ENCODE data around the gene OR4D10.
"Not testable (repeated sequence)": the region's sequence is repeated elsewhere in the genome, so short reads cannot be mapped to it uniquely, and the experiment has no call there.

Gene OR4D10

DNA sequence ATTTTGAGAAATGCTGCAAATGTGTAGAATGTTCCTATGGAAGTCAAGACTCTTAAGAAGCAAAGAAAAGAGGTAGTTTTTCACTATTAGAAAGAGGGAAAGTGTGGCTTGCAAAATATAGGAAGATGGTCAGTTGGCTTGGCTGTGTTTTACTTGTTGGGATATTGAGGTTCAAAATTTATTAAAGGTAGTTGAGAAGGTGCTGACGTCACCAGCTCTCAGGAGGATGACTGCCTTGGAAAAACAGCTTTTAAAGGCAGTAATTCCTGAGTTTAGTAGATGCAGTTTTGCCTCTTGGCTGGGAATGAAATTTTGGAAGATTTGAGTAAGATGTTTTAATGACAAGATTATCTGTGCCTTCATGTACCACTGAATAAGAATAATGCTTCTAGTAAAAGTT is 38.6 kb downstream of the OR4D10 start:
- DNase-seq (ENCODE audit: low read depth), result no peak
- H3K4me3 ChIP-seq (ENCODE audit: control insufficient read depth, low read depth, low read length), result no peak overlapping the region
- TF ChIP-seq, protein P1, sequence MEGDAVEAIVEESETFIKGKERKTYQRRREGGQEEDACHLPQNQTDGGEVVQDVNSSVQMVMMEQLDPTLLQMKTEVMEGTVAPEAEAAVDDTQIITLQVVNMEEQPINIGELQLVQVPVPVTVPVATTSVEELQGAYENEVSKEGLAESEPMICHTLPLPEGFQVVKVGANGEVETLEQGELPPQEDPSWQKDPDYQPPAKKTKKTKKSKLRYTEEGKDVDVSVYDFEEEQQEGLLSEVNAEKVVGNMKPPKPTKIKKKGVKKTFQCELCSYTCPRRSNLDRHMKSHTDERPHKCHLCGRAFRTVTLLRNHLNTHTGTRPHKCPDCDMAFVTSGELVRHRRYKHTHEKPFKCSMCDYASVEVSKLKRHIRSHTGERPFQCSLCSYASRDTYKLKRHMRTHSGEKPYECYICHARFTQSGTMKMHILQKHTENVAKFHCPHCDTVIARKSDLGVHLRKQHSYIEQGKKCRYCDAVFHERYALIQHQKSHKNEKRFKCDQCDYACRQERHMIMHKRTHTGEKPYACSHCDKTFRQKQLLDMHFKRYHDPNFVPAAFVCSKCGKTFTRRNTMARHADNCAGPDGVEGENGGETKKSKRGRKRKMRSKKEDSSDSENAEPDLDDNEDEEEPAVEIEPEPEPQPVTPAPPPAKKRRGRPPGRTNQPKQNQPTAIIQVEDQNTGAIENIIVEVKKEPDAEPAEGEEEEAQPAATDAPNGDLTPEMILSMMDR (IDR thresholded peaks at IDR 0.05; ENCODE audit: control insufficient read depth, insufficient read depth, low read depth, low read length, missing control alignments), result no peak

DNA sequence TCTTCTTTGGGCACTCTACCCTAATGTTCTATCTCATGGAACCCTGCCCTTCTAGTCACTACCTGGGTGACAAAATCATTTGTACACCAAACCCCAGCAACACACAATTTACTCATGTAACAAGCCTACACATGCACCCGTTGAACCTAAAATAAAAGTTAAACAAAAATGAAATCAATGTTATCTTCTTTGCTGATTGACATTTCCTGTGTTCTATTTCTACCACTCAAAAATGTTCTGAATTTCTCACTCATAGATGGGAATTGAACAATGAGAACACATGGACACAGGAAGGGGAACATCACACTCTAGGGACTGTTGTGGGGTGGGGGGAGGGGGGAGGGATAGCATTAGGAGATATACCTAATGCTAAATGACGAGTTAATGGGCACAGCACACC is 47.0 kb downstream of the OR4D10 start:
- not testable (repeated sequence) for DNase-seq (ENCODE audit: low read depth); H3K4me3 ChIP-seq (ENCODE audit: control insufficient read depth, low read depth, low read length)

DNA sequence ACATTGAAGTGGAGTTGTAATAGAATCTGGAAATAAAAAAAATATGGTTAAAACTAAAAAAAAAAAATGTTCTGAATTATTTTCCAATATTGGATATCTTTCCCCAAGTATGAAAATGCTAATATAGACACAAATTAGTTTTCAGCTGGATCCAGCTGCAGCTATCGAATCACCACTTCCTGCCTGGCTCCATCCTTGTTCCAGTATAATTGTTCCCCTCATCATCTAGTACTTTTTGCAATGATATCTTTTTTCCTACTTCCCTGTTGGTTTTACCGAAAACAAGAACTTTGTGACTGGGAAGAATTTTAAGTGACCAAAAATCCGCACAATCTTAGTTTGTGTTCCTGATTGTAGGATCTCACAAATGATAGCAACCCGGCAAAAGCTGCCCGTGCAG is 47.6 kb downstream of the OR4D10 start:
- DNase-seq (ENCODE audit: low read depth), result no peak
- TF ChIP-seq, protein P1 (IDR thresholded peaks at IDR 0.05; ENCODE audit: control insufficient read depth, insufficient read depth, low read depth, low read length, missing control alignments), result no peak

DNA sequence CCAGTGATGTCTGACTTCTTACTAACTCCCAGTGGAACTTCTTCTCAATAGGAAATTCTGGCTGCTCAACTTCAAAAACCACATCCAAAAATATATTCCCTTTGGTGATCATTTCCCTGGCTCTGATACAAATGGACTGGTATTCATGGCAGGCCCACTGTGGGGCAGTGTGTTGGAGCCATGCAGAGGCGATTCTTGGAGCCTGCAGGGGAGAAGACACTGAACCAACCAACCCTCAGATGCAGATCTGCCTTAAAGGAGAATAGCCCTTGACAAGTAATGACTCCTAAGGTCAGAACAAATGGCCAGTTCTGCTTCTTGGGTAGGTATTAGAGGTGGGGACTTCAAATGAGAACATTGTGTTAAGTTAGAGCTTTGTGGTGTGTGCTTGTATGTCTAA is 50.4 kb downstream of the OR4D10 start:
- TF ChIP-seq, protein P1 (IDR thresholded peaks at IDR 0.05; ENCODE audit: control insufficient read depth, insufficient read depth, low read depth, low read length, missing control alignments), result no peak
- no peak for DNase-seq (ENCODE audit: low read depth)
- no peak overlapping the region for H3K4me3 ChIP-seq (ENCODE audit: control insufficient read depth, low read depth, low read length)

More for the DNA sequence above, 47.6 kb downstream of the OR4D10 start:
- H3K4me3 ChIP-seq (ENCODE audit: control insufficient read depth, low read depth, low read length), result no peak overlapping the region

DNA sequence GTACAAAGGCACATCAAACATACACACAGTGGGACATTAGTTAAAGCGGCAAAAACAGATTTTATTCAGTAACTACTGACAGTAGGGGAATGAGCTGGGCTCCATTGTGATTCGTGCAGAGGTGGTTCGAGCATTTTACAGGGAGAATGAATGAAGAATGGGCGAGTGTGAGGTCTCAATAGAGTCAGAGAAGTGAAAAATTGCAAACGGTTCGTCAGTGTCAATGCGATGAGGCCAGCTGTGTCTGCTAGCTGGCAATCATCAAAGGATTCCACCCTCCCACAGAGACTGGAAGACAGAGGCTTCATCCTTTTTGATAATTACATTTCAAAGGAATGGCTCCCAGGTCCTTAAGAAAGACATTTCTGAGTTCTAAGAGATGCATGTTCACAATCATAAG is 55.6 kb downstream of the OR4D10 start:
- no peak overlapping the region for H3K4me3 ChIP-seq (ENCODE audit: control insufficient read depth, low read depth, low read length)
- TF ChIP-seq, protein P1 (IDR thresholded peaks at IDR 0.05; ENCODE audit: control insufficient read depth, insufficient read depth, low read depth, low read length, missing control alignments), result no peak
- no peak for DNase-seq (ENCODE audit: low read depth)
